GM18870 (cell line): Measurements from ENCODE around the gene SARDH.

ENCODE experiments used
- ATAC-seq: cut with Tn5 transposase; IDR thresholded peaks from one replicate; pipeline ENCODE4 v1.9.1; 2021; ENCODE audit warnings: moderate library complexity; ENCODE audit not compliant: unreplicated experiment

The SARDH gene

GRCh38 chr9:133673258-133673655 is 64.9 kb downstream of the SARDH start:
- ATAC-seq, result no peak

DNA sequence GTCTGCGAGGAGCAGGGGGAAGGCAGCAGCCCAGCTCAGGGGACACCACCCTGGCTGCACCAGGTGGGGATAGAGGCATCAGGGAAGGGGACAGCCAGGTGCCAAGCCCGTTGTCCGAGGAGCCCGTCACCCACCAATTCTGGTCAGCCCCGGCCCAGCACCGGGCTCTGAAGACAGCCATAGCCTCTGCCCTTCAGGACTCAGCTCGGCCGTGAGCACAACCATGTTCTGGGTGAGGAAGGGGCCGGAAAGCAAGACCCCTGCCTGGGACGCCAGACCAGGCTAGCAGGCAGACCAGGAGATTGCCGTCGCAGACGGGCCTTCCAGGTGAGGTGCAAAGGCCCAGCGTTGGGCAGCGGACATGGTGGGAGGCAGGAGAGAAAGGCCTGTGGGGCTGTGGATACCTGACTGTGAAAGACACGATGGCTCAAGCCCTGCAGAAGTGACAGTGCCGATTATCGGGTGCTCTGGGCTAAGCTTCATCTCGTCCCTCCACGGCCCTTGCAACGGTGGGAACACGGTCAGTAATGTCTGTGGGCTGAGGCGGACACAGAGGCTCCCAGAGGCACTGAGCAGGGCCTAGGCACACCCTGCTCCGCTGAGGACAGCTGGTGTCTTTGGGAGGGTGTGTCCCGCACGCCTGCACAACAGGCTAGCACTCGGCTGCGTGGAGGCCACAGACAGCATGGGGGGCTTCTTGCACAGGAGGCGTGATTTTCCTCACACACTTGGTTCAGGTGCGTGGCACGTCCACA is 65.5 kb downstream of the SARDH start:
- ATAC-seq, result no peak

- no peak for ATAC-seq
These were observed 66.8 kb downstream of the SARDH start for GRCh38 chr9:133671371-133671770.

DNA sequence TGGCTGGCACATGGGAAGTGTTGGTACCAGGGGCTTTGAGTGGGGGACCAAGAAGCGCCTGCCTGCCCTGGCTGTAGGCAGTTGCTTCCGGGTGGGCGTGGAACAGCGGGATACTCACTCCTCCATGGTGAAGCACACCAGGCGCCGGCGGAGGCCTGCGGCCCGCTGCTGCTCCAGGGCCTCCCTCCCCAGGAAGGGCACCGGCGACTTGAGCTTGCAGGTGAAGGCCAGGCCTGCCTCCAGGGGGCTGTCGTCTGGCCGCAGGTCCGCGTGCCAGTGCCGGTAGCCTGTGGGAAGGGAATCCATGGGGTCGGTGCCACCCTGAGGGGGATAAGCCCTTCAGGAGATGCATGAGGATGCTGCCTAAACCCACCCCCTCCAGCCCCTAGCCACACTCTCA is 67.7 kb downstream of the SARDH start:
- ATAC-seq, result no peak

DNA sequence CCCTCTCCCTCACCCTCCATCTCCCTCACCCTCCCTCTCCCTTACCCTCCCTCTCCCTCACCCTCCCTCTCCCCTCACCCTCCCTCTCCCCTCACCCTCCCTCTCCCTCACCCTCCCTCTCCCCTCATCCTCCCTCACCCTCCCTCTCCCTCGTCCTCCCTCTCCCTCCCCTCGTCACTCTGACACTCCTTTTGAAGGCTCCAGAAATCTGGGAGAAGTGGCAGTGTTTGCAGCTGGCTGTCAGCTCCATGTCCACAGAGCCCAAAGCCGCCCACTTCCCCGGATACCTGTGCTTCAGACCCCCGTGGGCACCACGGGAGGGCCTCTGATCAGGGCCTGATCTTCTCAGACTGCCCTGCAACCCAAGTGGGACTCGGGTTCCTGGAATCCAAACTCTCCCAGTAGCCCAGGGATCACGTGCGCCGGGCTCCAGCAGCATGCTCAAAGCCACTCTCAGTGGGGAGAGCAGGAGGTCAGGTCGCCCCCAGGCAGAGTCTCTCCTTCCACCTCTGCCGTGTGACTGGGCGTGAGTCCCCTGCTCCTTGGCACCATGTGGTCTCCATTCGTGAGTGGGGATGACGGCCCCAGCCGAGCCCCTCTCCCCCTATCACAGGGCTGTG is 68.9 kb downstream of the SARDH start:
- no peak for ATAC-seq

DNA sequence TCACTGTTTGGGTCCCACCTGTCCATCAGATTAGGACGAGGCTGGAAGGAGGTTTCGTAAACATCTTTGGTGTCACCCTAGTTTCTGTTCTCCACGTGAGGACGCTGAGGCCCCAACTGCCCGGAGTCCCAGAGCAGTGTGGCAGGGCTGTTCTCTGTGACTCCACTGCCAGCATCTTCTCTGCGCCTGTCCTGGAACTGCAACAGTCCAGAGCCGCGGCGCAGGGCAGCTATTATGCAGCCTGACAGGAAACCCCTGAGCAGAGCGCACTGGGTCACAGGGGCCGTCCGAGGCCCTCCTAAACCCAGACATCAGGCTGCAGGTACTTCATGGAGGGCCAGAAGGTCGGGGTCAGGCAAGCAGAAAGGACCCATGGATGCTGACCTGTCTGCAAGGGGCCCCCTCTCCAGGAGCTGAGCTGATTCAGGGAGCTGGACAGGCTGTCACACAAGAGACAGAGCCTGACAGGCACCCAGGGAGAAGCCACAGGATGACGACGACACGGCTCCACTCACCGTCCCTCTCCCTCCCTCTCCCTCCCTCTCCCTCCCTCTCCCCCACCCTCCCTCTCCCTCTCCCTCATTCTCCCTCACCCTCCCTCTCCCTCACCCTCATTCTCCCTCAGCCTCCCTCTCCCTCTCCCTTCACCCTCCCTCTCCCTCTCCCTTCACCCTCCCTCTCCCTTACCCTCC is 70.2 kb downstream of the SARDH start:
- no peak for ATAC-seq

DNA sequence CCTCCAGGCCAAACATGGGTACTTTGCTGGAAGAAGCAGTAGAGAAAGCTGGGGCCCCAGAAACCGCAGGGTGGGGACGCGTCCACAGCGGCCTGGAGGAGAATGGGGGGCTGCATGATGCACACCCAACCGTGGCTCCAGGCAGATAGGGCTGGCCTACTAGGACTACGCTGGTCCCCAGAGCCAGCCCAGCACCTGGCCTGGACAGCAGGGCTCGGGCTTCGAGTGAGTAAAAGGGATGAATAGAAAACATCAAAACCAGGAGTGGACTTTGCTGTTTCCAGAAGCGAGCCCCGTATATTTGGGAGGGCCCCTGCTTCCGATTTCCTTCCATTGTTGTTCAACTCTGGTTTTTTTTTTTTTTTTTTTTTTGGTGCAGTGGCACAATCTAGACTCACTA is 71.3 kb downstream of the SARDH start:
- no peak for ATAC-seq

- ATAC-seq, result no peak
These were observed 71.8 kb downstream of the SARDH start for GRCh38 chr9:133666387-133666786.

GRCh38 chr9:133665535-133665934 is 72.6 kb downstream of the SARDH start:
- no peak for ATAC-seq

GRCh38 chr9:133665096-133665495 is 73.1 kb downstream of the SARDH start:
- ATAC-seq, result no peak

- ATAC-seq, result no peak
These were observed 73.7 kb downstream of the SARDH start for GRCh38 chr9:133664173-133665050.

DNA sequence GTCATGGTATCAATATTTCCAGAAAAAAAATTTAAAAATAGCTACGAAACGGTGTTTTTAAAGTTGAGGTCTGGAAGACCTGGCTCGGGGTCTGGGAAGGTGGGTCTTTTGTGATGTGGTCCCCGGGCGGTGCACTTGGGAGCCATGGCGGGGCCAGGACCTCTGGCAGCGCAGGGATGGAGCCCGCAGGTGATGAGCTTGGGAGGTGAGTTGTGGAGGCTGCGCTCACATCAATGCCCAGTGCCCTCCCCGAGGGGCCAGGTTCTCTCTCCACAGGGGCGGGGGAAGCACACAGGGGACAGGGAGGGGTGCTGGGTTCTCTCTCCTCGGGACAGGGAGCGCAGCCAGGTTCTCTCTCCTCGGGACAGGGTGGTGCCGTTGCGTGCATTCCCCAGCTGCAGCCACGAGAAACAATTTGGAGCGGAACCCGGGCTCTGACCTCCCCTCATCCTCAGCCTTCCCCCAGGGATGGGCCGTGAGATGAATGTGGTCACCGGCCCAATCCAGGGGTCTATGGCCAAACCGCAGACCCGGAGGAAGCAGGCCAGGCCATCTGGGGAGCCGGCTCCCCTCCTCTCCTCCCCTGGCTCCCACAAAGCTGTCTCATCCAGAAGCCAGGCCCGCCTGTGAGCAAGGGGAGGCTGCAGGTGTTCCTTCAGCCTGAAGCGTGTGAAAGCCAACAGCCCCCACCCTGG is 76.2 kb downstream of the SARDH start:
- no peak for ATAC-seq

DNA sequence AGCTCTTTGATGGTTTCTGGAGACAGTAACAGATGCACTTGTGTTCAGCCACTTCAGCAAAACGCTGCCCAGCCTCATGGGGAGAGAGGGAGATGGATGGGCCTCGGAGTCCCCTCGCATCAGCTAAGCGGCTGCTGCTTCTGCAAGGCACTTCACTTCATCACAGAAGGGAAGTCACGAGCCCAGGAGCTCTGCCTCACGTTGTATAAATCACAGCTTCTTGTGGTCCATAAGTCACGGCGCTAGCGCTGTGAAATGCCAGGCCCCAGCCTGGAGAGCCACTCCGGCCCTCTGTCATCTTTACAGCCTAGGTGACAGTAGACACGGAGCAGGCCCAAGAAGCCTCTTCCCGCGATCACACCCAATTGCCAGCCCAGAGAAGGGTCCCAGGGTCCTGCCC is 78.6 kb downstream of the SARDH start:
- ATAC-seq, result no peak

- no peak for ATAC-seq
These were observed 79.4 kb downstream of the SARDH start for GRCh38 chr9:133658442-133659431.

GRCh38 chr9:133657120-133657661 is 81.0 kb downstream of the SARDH start:
- no peak for ATAC-seq

DNA sequence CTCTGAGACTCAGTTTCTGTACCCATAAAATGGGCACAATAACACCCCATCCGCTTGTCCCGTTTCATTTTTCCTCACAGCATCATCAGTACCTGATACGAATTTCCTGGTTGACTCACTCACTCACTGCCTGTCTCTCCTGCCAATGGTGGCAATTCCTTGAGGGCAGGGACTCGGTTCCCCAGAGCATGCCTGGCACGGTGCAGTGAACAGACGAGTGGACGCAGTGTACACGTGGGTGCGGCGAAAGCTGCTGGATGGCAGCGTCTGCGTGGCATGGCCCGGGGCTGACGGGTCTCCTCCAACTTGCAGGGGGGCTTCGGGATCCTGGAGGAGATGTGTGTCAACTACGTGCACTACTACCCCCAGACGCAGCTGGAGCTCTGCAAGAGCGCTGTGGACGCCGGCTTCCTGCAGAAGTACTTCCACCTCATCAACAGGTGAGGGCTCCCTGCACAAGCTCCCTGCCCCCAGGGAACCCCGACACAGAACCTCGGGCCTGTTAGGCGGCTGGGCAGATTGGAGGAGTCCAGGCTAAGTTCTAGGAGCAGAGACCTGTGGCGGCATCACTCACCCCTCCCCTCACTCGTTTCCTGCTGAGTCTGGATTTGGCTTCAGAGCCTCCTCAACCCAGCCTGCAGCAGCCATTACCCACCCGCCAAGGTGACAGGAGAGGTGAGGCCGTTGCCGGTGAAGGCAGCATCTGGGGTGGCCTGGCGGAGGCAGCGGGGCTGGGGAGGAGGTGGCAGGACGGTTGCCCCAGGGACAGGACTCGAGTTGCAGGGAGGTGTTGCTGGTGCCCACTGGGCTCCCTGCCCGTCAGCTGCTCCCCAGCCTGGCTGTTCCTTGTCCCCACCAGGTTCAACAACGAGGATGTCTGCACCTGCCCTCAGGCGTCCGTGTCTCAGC is 81.7 kb downstream of the SARDH start:
- no peak for ATAC-seq

- no peak for ATAC-seq
These were observed 82.5 kb downstream of the SARDH start for GRCh38 chr9:133655701-133656100.
